ENCODE measurements around the gene ARL9.

GRCh38 chr4:56513517-56513916 lies 7.9 kb downstream of the ARL9 start:
- TF ChIP-seq EP300 (IDR thresholded peaks at IDR 0.05) (no peak), CTCF (IDR thresholded peaks at IDR 0.05) (no peak)
